ENCODE results near the gene NOD1.
"Not testable (repeated sequence)": the region's sequence is repeated elsewhere in the genome, so short reads cannot be mapped to it uniquely, and the experiment has no call there.

NOD1 gene

GRCh38 chr7:30478349-30479201 lies at the start of gene NOD1:
Gene NOD1, minus strand, starts transcription at chr7:30478784. Its CDS starts 21,863 bp downstream, at chr7:30456921.
- DNase-seq = peak; percentile 47

GRCh38 chr7:30527297-30527696 lies 48.7 kb upstream of the NOD1 start:
- DNase-seq = not testable (repeated sequence)

- DNase-seq = no peak
These were observed 47.6 kb upstream of the NOD1 start for GRCh38 chr7:30526163-30526562.

- no peak for DNase-seq
These were observed 46.8 kb upstream of the NOD1 start for GRCh38 chr7:30525429-30525828.

- DNase-seq = no peak
These were observed 46.0 kb upstream of the NOD1 start for GRCh38 chr7:30524545-30524944.

GRCh38 chr7:30523466-30523865 lies 44.9 kb upstream of the NOD1 start:
- no peak for DNase-seq

- no peak for DNase-seq
These were observed 43.6 kb upstream of the NOD1 start for GRCh38 chr7:30522159-30522558.

- no peak for DNase-seq
These were observed 42.9 kb upstream of the NOD1 start for GRCh38 chr7:30521532-30521931.

- no peak for DNase-seq
These were observed 40.5 kb upstream of the NOD1 start for GRCh38 chr7:30519122-30519521.

GRCh38 chr7:30515761-30516160 lies 37.2 kb upstream of the NOD1 start:
- DNase-seq = no peak

- DNase-seq = no peak
These were observed 36.2 kb upstream of the NOD1 start for GRCh38 chr7:30514776-30515175.

- DNase-seq = no peak
These were observed 35.6 kb upstream of the NOD1 start for GRCh38 chr7:30514177-30514576.

- no peak for DNase-seq
These were observed 35.2 kb upstream of the NOD1 start for GRCh38 chr7:30513762-30514161.

GRCh38 chr7:30511973-30512662 lies 33.5 kb upstream of the NOD1 start:
- no peak for DNase-seq

- DNase-seq = no peak
These were observed 32.9 kb upstream of the NOD1 start for GRCh38 chr7:30511494-30511893.

GRCh38 chr7:30510124-30511075 lies 31.8 kb upstream of the NOD1 start:
- no peak for DNase-seq

- not testable (repeated sequence) for DNase-seq
These were observed 30.7 kb upstream of the NOD1 start for GRCh38 chr7:30509171-30509857.

GRCh38 chr7:30507346-30507900 lies 28.8 kb upstream of the NOD1 start:
- DNase-seq = not testable (repeated sequence)

GRCh38 chr7:30505174-30505697 lies 26.7 kb upstream of the NOD1 start:
- DNase-seq = no peak

- DNase-seq = peak; percentile 97
These were observed 26.0 kb upstream of the NOD1 start, which contains the start of gene GGCT for GRCh38 chr7:30504301-30505173. Gene GGCT, minus strand, starts transcription at chr7:30504829. Its CDS starts 120 bp downstream, at chr7:30504709.
